Panc1 (cell line): ENCODE data around the gene FBXL14. TPM values are rescaled to one million over a fixed set of nuclear protein-coding genes. Genes with fewer than 3 reads are reported as not detected.

Experiments used
- ATAC-seq: fragments of 200-7000 bp; cut with Tn5 transposase; 2 replicates; pipeline ENCODE4 v1.9.1; 2020; ENCODE audit warnings: mild to moderate bottlenecking, moderate library complexity
- BruUV-seq: library from RNA; stranded (reverse); fragments of 400-500 nt; replicated peaks from 2 replicates; lab custom pipeline; 2021; lab: Mats Ljungman, UMichigan
- CTCF ChIA-PET: fragments of 300-600 bp; sonication (Branson Sonifier 250); formaldehyde crosslinking; loops from one replicate; lab custom pipeline; 2022; ENCODE audit warnings: antibody characterized with exemption; lab: Charles Lee
- POLR2A ChIA-PET: fragments of 300-600 bp; sonication (Branson Sonifier 250); formaldehyde crosslinking; loops from one replicate; lab custom pipeline; 2022; ENCODE audit warnings: antibody characterized with exemption; lab: Charles Lee
- DNase-seq: peaks from one replicate; pipeline ENCODE4 v3.0.0-alpha.2; 2010; ENCODE audit warnings: low read depth, low spot score
- H3K27ac ChIP-seq: 2 replicates; pipeline ENCODE4 v1.5.1; 2011; ENCODE audit warnings: mild to moderate bottlenecking, low read length, inconsistent platforms
- H3K27me3 ChIP-seq: fragments of 200-500 bp; sonication (Bioruptor generic); 2 replicates; pipeline ENCODE4 v1.6.0; 2014; ENCODE audit warnings: low read length, inconsistent platforms; ENCODE audit not compliant: control insufficient read depth, insufficient read depth
- H3K36me3 ChIP-seq: fragments of 200-500 bp; sonication (Bioruptor generic); 2 replicates; pipeline ENCODE4 v1.5.1; 2014; ENCODE audit warnings: inconsistent platforms, mild to moderate bottlenecking, low read length, moderate library complexity; ENCODE audit not compliant: control insufficient read depth, insufficient read depth
- H3K4me1 ChIP-seq: 2 replicates; pipeline ENCODE4 v1.5.1; 2011; ENCODE audit warnings: inconsistent platforms, mild to moderate bottlenecking, low read length, moderate library complexity; ENCODE audit not compliant: control insufficient read depth, insufficient read depth
- H3K4me3 ChIP-seq, 2 experiments: 2 replicates each; pipeline ENCODE4 v1.5.1; 2011 to 2012; ENCODE audit warnings: low read depth in 2 of 2, low read length in 2 of 2, mild to moderate bottlenecking in 2 of 2, inconsistent platforms in 1 of 2, moderate library complexity in 1 of 2
- H3K9me3 ChIP-seq: fragments of 200-500 bp; sonication (Bioruptor generic); 2 replicates; pipeline ENCODE4 v1.5.1; 2014; ENCODE audit warnings: low read depth, mild to moderate bottlenecking, inconsistent platforms, low read length, moderate library complexity; ENCODE audit not compliant: control insufficient read depth, insufficient read depth
- POLR2AphosphoS5 ChIP-seq: IDR thresholded peaks from 2 replicates; pipeline ENCODE4 v1.6.1; 2012; ENCODE audit warnings: mild to moderate bottlenecking, low read depth, low read length, moderate library complexity
- SIN3A ChIP-seq: IDR thresholded peaks from 2 replicates; pipeline ENCODE4 v1.6.1; 2012; ENCODE audit warnings: low read depth, mild to moderate bottlenecking, low read length, moderate library complexity, borderline replicate concordance; ENCODE audit not compliant: insufficient read depth
- TCF7L2 ChIP-seq: IDR thresholded peaks from 2 replicates; pipeline ENCODE4 v1.6.1; 2011; ENCODE audit warnings: mild to moderate bottlenecking, low read depth, low read length, inconsistent platforms
- in situ Hi-C: cut with HindIII; loops from 2 replicates; pipeline ENCODE4 v1.10.0; 2016; ENCODE audit warnings: low sequenced_read_pairs, low pct_unique_long_range_greater_than_20kb
- intact Hi-C: fragments of 100-400 bp; cut with micrococcal nuclease; formaldehyde crosslinking; loops from one replicate; pipeline ENCODE4 v1.10.0; 2022; ENCODE audit not compliant: unreplicated experiment
- total RNA-seq: library from RNA; stranded (reverse); gene quantifications from one replicate; pipeline ENCODE4 v1.2.1, GENCODE V29; 2021; ENCODE audit not compliant: unreplicated experiment
- TF ChIP-seq, protein P1 (sequence below), 2 experiments: IDR thresholded peaks; 2 replicates each; pipeline ENCODE4 v1.6.1; 2011 to 2012; ENCODE audit warnings: low read depth in 2 of 2, control low read depth in 1 of 2, low read length in 1 of 2, mild to moderate bottlenecking in 1 of 2, moderate library complexity in 1 of 2; ENCODE audit not compliant: insufficient read depth in 1 of 2
- TF ChIP-seq, protein P2 (sequence below): fragments of 450-650 bp; IDR thresholded peaks from 2 replicates; pipeline ENCODE4 v1.5.1; 2017; ENCODE audit warnings: mild to moderate bottlenecking

Gene FBXL14
- total RNA-seq, 1 experiment from 2014 or later, result 15.1 TPM

GRCh38 chr12:1605129-1606020 lies 11.0 kb upstream of the FBXL14 start:
- intact Hi-C loops, result no loop called here
- CTCF ChIA-PET, result interaction anchor here (0.9 kb wide), 1 partner anchor 488 kb away, joined by 3 read pairs; no protein-coding TSS in a partner anchor
- in situ Hi-C loops, result no loop called here

DNA sequence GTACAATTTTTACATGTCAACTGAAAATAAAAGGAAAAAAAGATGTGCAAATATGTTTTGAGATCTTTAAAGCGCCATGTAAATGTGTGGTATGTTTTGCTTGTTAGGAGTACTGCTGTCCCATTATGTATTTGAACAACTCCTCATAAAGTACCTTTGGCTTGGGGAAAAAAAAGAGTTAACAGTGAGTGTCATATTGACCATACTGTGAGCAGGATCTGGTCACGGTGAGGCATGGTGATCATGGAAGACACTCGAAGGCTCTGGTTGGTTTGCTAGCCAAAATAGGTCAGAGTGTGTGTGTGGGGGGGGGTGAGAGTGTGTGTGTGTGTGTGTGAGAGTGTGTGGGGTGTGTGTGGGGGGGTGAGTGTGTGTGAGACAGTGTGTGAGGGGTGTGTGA lies 10.1 kb upstream of the FBXL14 start:
- ChIA-PET CTCF (no interaction called here), POLR2A (no interaction called here)
- TF ChIP-seq POLR2AphosphoS5 (no peak), TCF7L2 (no peak), SIN3A (no peak)
- TF ChIP-seq, protein P1, sequence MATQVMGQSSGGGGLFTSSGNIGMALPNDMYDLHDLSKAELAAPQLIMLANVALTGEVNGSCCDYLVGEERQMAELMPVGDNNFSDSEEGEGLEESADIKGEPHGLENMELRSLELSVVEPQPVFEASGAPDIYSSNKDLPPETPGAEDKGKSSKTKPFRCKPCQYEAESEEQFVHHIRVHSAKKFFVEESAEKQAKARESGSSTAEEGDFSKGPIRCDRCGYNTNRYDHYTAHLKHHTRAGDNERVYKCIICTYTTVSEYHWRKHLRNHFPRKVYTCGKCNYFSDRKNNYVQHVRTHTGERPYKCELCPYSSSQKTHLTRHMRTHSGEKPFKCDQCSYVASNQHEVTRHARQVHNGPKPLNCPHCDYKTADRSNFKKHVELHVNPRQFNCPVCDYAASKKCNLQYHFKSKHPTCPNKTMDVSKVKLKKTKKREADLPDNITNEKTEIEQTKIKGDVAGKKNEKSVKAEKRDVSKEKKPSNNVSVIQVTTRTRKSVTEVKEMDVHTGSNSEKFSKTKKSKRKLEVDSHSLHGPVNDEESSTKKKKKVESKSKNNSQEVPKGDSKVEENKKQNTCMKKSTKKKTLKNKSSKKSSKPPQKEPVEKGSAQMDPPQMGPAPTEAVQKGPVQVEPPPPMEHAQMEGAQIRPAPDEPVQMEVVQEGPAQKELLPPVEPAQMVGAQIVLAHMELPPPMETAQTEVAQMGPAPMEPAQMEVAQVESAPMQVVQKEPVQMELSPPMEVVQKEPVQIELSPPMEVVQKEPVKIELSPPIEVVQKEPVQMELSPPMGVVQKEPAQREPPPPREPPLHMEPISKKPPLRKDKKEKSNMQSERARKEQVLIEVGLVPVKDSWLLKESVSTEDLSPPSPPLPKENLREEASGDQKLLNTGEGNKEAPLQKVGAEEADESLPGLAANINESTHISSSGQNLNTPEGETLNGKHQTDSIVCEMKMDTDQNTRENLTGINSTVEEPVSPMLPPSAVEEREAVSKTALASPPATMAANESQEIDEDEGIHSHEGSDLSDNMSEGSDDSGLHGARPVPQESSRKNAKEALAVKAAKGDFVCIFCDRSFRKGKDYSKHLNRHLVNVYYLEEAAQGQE (IDR thresholded peaks at IDR 0.05; ENCODE audit: insufficient read depth in 1 of 2, low read depth in 2 of 2, low read length in 1 of 2), result no peak
- TF ChIP-seq, protein P2, sequence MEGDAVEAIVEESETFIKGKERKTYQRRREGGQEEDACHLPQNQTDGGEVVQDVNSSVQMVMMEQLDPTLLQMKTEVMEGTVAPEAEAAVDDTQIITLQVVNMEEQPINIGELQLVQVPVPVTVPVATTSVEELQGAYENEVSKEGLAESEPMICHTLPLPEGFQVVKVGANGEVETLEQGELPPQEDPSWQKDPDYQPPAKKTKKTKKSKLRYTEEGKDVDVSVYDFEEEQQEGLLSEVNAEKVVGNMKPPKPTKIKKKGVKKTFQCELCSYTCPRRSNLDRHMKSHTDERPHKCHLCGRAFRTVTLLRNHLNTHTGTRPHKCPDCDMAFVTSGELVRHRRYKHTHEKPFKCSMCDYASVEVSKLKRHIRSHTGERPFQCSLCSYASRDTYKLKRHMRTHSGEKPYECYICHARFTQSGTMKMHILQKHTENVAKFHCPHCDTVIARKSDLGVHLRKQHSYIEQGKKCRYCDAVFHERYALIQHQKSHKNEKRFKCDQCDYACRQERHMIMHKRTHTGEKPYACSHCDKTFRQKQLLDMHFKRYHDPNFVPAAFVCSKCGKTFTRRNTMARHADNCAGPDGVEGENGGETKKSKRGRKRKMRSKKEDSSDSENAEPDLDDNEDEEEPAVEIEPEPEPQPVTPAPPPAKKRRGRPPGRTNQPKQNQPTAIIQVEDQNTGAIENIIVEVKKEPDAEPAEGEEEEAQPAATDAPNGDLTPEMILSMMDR, result no peak
- Histone ChIP-seq H3K4me1 (peaks cover 33% of the 10 kb centered on the region), H3K27ac (peak overlapping the region; percentile 79), H3K9me3 (no peaks in the 10 kb centered on the region), H3K4me3 (no peak overlapping the region), H3K27me3 (no peaks in the 10 kb centered on the region), H3K36me3 (no peaks in the 10 kb centered on the region)
- DNase-seq, result no peak
- in situ Hi-C loops, result no loop called here
- intact Hi-C loops, result no loop called here
- BruUV-seq, result no TSS peak
- ATAC-seq, result no peak

More at GRCh38 chr12:1605129-1606020, 11.0 kb upstream of the FBXL14 start:
- no TSS peak for BruUV-seq
- Histone ChIP-seq H3K27ac (peak overlapping the region; percentile 79), H3K9me3 (no peaks in the 10 kb centered on the region), H3K4me1 (peaks cover 33% of the 10 kb centered on the region), H3K27me3 (no peaks in the 10 kb centered on the region), H3K4me3 (peak overlapping the region; percentile 32 to 67), H3K36me3 (no peaks in the 10 kb centered on the region)
- TF ChIP-seq, protein P2, result peak; percentile 79
- TF ChIP-seq, protein P1 (IDR thresholded peaks at IDR 0.05; ENCODE audit: insufficient read depth in 1 of 2, low read depth in 2 of 2, low read length in 1 of 2), result no peak
- DNase-seq (peak; percentile 68), ATAC-seq (peak; percentile 78)
- POLR2A ChIA-PET, result no interaction called here
